WTC11 (cell line): Measurements from ENCODE around the gene STUB1. TPM values are rescaled to one million over a fixed set of nuclear protein-coding genes. Genes with fewer than 3 reads are reported as not detected.
A peak's percentile ranks its signal among the peaks of the same experiment; 100 is the strongest.

Source experiments
- ATAC-seq: fragments of 200-7000 bp; cut with Tn5 transposase; 2 replicates; pipeline ENCODE4 v1.10.0; 2021; ENCODE audit warnings: mild to moderate bottlenecking, moderate library complexity
- CTCF ChIA-PET: fragments of 300-600 bp; sonication (Branson Sonifier 250); formaldehyde crosslinking; loops from one replicate; lab custom pipeline; 2021; ENCODE audit warnings: antibody characterized with exemption; lab: Charles Lee
- POLR2A ChIA-PET: fragments of 350-600 bp; sonication (Branson Sonifier 250); formaldehyde crosslinking; loops from one replicate; lab custom pipeline; 2021; ENCODE audit warnings: antibody characterized with exemption; lab: Charles Lee
- DNase-seq: peaks from one replicate; pipeline ENCODE4 v3.0.0; 2021; ENCODE audit warnings: low spot score
- H3K27ac Mint-ChIP-seq: 2 replicates; pipeline ENCODE4 v1.8.0; 2021; ENCODE audit warnings: mixed read lengths
- H3K27me3 Mint-ChIP-seq: 2 replicates; pipeline ENCODE4 v1.8.0; 2021; ENCODE audit warnings: low read depth, mild to moderate bottlenecking, moderate library complexity, mixed read lengths
- H3K36me3 Mint-ChIP-seq: 2 replicates; pipeline ENCODE4 v1.8.0; 2021; ENCODE audit warnings: mixed read lengths
- H3K4me1 Mint-ChIP-seq: 2 replicates; pipeline ENCODE4 v1.8.0; 2022; ENCODE audit warnings: mixed read lengths
- H3K4me3 Mint-ChIP-seq: 2 replicates; pipeline ENCODE4 v1.8.0; 2021; ENCODE audit warnings: mild to moderate bottlenecking, moderate library complexity, mixed read lengths
- H3K9me3 Mint-ChIP-seq: 2 replicates; pipeline ENCODE4 v1.8.0; 2021; ENCODE audit warnings: mixed read lengths
- CREB1 ChIP-seq: sonication (generic); formaldehyde crosslinking; IDR thresholded peaks from 2 replicates; pipeline ENCODE4 v1.8.0; 2023; ENCODE audit warnings: mild to moderate bottlenecking, missing genetic modification reagents
- EMX1 ChIP-seq: fragments of 250-450 bp; sonication (Bioruptor Pico); IDR thresholded peaks from 2 replicates; pipeline ENCODE4 v1.8.0; 2021; ENCODE audit warnings: mild to moderate bottlenecking
- FOXP1 ChIP-seq: sonication (generic); formaldehyde crosslinking; IDR thresholded peaks from 2 replicates; pipeline ENCODE4 v1.8.0; 2022; ENCODE audit warnings: missing genetic modification reagents, mild to moderate bottlenecking, moderate library complexity, borderline replicate concordance
- GRHL2 ChIP-seq: fragments of 250-450 bp; sonication (Bioruptor Pico); IDR thresholded peaks from 2 replicates; pipeline ENCODE4 v1.8.0; 2022; ENCODE audit warnings: mild to moderate bottlenecking, moderate library complexity; ENCODE audit not compliant: insufficient replicate concordance, severe bottlenecking
- MAX ChIP-seq: sonication (generic); formaldehyde crosslinking; IDR thresholded peaks from 2 replicates; pipeline ENCODE4 v1.8.0; 2022; ENCODE audit warnings: mild to moderate bottlenecking, missing genetic modification reagents
- NR1H2 ChIP-seq: sonication (generic); formaldehyde crosslinking; IDR thresholded peaks from 2 replicates; pipeline ENCODE4 v1.9.0; 2021; ENCODE audit warnings: mild to moderate bottlenecking, moderate library complexity, missing genetic modification reagents
- PRDM15 ChIP-seq: sonication (generic); formaldehyde crosslinking; IDR thresholded peaks from 2 replicates; pipeline ENCODE4 v1.8.0; 2022; ENCODE audit warnings: missing genetic modification reagents
- SP1 ChIP-seq: sonication (generic); formaldehyde crosslinking; conservative IDR thresholded peaks from 2 replicates; pipeline ENCODE4 v1.8.1; 2022; ENCODE audit warnings: missing genetic modification reagents
- TEAD1 ChIP-seq: sonication (generic); formaldehyde crosslinking; IDR thresholded peaks from 2 replicates; pipeline ENCODE4 v1.8.0; 2022; ENCODE audit warnings: mild to moderate bottlenecking, missing genetic modification reagents
- ZNF232 ChIP-seq: sonication (generic); formaldehyde crosslinking; IDR thresholded peaks from 2 replicates; pipeline ENCODE4 v1.8.0; 2022; ENCODE audit warnings: mild to moderate bottlenecking, missing genetic modification reagents
- ZNF423 ChIP-seq: fragments of 250-450 bp; sonication (Bioruptor Pico); IDR thresholded peaks from 2 replicates; pipeline ENCODE4 v2.1.2; 2022; ENCODE audit warnings: mild to moderate bottlenecking, moderate library complexity
- total RNA-seq: library from RNA; stranded (reverse); gene quantifications from 3 replicates; pipeline ENCODE4 v1.2.3, GENCODE V29; 2021
- TF ChIP-seq, protein P1 (sequence below): sonication (generic); formaldehyde crosslinking; IDR thresholded peaks from 2 replicates; pipeline ENCODE4 v1.8.1; 2023; ENCODE audit warnings: mild to moderate bottlenecking, missing genetic modification reagents, moderate library complexity
- TF ChIP-seq, protein P2 (sequence below): sonication (generic); formaldehyde crosslinking; IDR thresholded peaks from 2 replicates; pipeline ENCODE4 v1.8.0; 2022; ENCODE audit warnings: mild to moderate bottlenecking, missing genetic modification reagents
- TF ChIP-seq, protein P3 (sequence below): sonication (generic); formaldehyde crosslinking; IDR thresholded peaks from 2 replicates; pipeline ENCODE4 v1.8.0; 2022; ENCODE audit warnings: mild to moderate bottlenecking, missing genetic modification reagents
- TF ChIP-seq, protein P4 (sequence below): sonication (generic); formaldehyde crosslinking; IDR thresholded peaks from 2 replicates; pipeline ENCODE4 v1.8.1; 2022; ENCODE audit warnings: missing genetic modification reagents, borderline replicate concordance
- TF ChIP-seq, protein P5 (sequence below): sonication (generic); formaldehyde crosslinking; IDR thresholded peaks from 2 replicates; pipeline ENCODE4 v1.8.1; 2023; ENCODE audit warnings: mild to moderate bottlenecking, missing genetic modification reagents, borderline replicate concordance

STUB1 gene
- total RNA-seq, 1 experiment from 2014 or later, result 88.2 TPM

DNA sequence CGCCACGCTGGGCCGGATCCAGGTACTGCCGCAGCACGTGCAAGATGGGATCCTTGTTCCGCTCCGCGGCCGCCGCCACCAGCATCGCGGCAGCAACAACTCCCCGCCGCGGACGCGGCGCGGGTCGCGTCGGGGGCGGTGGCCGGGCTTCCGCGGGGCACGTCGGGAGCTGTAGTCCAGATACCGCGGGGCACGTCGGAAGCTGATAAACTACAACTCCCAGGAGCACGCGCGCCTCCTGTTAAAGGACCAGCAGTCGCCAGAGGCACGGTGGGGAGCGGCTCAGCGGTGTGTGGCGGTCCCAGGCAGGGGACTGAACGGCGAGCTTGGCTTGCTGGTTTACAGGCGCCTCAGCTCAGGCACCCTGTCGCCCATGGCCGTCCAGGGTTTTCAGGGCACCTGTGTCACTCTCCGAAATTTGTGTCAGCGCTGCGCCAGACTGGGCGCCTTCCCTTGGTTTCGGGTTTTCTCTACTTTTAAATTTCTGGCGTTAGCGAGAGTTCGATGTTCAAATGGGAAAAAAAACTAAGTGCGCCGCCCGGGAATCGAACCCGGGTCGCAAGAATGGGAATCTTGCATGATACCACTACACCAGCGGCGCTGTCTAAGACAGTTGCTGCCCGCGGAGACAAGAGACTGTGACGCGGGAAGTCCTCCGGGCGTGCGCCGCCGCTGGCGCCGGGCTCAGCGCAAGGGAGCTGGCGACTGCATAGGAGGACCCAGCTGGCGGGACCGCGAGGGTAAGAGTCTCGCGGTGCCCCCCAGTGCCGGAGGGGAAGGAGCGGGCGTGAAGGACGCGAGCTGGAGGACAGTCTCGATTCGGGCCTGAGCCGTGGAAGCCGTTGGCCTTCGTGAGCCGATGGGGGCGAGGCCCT is 43.8 kb upstream of the STUB1 start, which contains the start of gene METTL26 (continued):
- peak; percentile 1; the same call in 1 of the 2 replicates for TF ChIP-seq PRDM15 (CRISPR knock-in tag)
- TF ChIP-seq FOXP1, result peak; percentile 58; the same call in 1 of the 2 replicates
- peak; percentile 68; the same call in 1 of the 2 replicates for TF ChIP-seq TEAD1 (CRISPR knock-in tag)
- TF ChIP-seq MAX (CRISPR knock-in tag), result peak; percentile 74; the same call in 1 of the 2 replicates

DNA sequence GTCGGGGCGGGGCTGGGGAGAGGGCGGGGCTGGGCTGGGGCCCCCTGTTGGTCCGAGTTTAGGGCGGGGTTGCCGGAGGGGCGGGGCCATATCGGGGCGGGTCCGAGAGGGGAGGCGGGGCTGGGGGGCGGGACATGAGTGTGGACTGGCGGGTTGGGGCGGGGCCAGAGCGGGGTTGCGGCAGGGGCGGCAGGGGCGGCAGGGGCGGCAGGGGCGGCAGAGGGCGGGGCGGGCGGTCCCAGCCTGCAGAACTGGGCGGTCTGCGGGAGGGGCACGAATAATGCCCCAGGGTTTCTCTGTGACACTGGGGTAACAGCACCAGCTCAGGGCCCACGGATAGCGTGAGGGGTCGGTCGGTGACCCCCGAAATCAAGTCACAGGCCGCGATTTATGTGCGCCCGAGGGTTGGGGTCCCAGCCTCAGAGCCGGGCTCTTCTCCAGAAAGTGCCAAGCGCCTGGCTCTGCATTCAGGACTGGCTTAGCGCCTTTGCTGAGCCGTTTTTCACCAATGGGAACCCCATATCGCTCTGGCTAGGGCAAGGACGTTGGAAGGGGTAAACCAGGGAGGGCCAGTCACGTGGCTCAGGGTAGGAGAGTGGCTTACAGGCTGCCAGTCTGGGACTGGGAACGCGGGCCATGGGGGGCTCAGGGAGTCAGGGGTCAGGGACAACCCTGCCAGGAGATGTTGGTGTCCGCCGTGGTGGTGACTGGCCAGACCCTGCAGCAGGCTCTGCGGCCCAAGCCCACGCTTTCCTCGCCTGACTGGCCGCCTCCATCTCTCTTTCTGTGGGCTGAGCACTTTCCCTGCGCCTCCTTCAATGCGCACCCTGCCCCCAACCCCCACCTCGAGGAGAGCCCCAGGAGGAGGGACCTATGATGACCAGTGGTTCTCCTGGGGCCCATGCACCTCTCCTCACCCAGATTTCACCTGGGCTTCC is 42.9 kb upstream of the STUB1 start:
- Mint-ChIP-seq H3K36me3 (no peaks in the 10 kb centered on the region), H3K27ac (peak overlapping the region; percentile 70), H3K4me3 (peak overlapping the region; percentile 97), H3K4me1 (peaks cover 19% of the 10 kb centered on the region), H3K9me3 (no peaks in the 10 kb centered on the region), H3K27me3 (peaks cover 4% of the 10 kb centered on the region; the same call in 1 of the 2 replicates)
- DNase-seq (peak; percentile 91), ATAC-seq (peak; percentile 19)
- CTCF ChIA-PET, result interaction anchor here (0.5 to 4.0 kb wide), 17 partner anchors 11 to 284 kb away, joined by 3 to 37 read pairs (median 7); partner anchors contain the start of genes RHBDL1, RHOT2 and WDR90
- POLR2A ChIA-PET, result interaction anchor here (0.8 to 1.5 kb wide), 4 partner anchors 11 to 30 kb away, joined by 3 to 7 read pairs (median 5); partner anchors contain the start of genes RHOT2 and WDR90
- TF ChIP-seq, protein P1, sequence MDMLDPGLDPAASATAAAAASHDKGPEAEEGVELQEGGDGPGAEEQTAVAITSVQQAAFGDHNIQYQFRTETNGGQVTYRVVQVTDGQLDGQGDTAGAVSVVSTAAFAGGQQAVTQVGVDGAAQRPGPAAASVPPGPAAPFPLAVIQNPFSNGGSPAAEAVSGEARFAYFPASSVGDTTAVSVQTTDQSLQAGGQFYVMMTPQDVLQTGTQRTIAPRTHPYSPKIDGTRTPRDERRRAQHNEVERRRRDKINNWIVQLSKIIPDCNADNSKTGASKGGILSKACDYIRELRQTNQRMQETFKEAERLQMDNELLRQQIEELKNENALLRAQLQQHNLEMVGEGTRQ (CRISPR knock-in tag), result peak; percentile 88
- TF ChIP-seq, protein P2, sequence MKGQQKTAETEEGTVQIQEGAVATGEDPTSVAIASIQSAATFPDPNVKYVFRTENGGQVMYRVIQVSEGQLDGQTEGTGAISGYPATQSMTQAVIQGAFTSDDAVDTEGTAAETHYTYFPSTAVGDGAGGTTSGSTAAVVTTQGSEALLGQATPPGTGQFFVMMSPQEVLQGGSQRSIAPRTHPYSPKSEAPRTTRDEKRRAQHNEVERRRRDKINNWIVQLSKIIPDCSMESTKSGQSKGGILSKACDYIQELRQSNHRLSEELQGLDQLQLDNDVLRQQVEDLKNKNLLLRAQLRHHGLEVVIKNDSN (CRISPR knock-in tag), result peak; percentile 87
- peak; percentile 40 for TF ChIP-seq SP1 (CRISPR knock-in tag)
- TF ChIP-seq, protein P3, sequence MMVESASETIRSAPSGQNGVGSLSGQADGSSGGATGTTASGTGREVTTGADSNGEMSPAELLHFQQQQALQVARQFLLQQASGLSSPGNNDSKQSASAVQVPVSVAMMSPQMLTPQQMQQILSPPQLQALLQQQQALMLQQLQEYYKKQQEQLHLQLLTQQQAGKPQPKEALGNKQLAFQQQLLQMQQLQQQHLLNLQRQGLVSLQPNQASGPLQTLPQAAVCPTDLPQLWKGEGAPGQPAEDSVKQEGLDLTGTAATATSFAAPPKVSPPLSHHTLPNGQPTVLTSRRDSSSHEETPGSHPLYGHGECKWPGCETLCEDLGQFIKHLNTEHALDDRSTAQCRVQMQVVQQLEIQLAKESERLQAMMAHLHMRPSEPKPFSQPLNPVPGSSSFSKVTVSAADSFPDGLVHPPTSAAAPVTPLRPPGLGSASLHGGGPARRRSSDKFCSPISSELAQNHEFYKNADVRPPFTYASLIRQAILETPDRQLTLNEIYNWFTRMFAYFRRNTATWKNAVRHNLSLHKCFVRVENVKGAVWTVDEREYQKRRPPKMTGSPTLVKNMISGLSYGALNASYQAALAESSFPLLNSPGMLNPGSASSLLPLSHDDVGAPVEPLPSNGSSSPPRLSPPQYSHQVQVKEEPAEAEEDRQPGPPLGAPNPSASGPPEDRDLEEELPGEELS (CRISPR knock-in tag), result 0 out of 2 replicates have a peak, but pooled peaks have one; percentile 27
- TF ChIP-seq CREB1 (CRISPR knock-in tag), result no peak
- TF ChIP-seq, protein P4, sequence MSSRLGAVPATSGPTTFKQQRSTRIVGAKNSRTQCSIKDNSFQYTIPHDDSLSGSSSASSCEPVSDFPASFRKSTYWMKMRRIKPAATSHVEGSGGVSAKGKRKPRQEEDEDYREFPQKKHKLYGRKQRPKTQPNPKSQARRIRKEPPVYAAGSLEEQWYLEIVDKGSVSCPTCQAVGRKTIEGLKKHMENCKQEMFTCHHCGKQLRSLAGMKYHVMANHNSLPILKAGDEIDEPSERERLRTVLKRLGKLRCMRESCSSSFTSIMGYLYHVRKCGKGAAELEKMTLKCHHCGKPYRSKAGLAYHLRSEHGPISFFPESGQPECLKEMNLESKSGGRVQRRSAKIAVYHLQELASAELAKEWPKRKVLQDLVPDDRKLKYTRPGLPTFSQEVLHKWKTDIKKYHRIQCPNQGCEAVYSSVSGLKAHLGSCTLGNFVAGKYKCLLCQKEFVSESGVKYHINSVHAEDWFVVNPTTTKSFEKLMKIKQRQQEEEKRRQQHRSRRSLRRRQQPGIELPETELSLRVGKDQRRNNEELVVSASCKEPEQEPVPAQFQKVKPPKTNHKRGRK, result no peak
- no peak for TF ChIP-seq GRHL2 (CRISPR knock-in tag)
- TF ChIP-seq ZNF423 (CRISPR knock-in tag), result no peak
- no peak for TF ChIP-seq ZNF232 (CRISPR knock-in tag)
- TF ChIP-seq, protein P5, sequence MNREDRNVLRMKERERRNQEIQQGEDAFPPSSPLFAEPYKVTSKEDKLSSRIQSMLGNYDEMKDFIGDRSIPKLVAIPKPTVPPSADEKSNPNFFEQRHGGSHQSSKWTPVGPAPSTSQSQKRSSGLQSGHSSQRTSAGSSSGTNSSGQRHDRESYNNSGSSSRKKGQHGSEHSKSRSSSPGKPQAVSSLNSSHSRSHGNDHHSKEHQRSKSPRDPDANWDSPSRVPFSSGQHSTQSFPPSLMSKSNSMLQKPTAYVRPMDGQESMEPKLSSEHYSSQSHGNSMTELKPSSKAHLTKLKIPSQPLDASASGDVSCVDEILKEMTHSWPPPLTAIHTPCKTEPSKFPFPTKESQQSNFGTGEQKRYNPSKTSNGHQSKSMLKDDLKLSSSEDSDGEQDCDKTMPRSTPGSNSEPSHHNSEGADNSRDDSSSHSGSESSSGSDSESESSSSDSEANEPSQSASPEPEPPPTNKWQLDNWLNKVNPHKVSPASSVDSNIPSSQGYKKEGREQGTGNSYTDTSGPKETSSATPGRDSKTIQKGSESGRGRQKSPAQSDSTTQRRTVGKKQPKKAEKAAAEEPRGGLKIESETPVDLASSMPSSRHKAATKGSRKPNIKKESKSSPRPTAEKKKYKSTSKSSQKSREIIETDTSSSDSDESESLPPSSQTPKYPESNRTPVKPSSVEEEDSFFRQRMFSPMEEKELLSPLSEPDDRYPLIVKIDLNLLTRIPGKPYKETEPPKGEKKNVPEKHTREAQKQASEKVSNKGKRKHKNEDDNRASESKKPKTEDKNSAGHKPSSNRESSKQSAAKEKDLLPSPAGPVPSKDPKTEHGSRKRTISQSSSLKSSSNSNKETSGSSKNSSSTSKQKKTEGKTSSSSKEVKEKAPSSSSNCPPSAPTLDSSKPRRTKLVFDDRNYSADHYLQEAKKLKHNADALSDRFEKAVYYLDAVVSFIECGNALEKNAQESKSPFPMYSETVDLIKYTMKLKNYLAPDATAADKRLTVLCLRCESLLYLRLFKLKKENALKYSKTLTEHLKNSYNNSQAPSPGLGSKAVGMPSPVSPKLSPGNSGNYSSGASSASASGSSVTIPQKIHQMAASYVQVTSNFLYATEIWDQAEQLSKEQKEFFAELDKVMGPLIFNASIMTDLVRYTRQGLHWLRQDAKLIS (CRISPR knock-in tag), result no peak
- TF ChIP-seq NR1H2, result no peak
- TF ChIP-seq MAX (CRISPR knock-in tag), result peak; percentile 42; the same call in 1 of the 2 replicates
- no peak for TF ChIP-seq EMX1
